Measurements from ENCODE around the gene STK32B.

DNA sequence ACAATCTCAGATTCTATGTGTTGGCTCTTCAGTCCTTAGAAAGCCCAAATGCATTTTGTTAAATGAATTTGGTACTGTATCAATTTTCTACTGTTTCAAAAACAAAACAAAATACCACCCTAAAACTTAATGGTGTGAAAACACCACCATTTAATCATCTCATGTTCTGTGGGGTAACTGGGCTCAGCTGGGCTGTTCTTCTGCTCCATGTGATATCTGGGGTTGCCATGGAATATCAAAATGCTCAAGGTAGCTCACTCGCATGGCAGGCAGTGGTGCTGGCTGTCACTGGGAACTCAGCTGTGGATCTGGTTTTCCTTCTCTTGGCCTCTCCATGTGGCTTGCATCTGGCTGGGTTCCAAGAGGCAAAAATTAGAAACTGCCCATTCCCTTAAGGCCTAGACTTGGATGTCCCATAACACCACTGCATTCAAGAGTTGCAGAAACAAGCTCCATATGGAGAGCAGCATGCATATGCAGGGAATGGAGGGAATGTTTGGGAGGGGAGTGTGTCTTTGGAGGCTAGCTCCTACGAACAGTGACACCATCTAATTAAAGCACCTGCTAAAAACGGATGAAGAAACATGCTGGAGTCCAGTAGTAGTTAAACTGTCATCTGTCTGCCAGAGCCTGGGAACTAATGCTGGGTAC lies 279.2 kb downstream of the STK32B start:
- TF ChIP-seq TSC22D4 (tag; IDR thresholded peaks at IDR 0.05) (no peak), CREB1 (IDR thresholded peaks at IDR 0.05) (no peak), CREB1 (CRISPR knock-in tag; IDR thresholded peaks at IDR 0.05) (no peak)
